Ishikawa (cell line): Measurements from ENCODE around the gene PTRH1.

Experiments
- CEBPB ChIP-seq: IDR thresholded peaks from 2 replicates; pipeline ENCODE4 v1.6.1; 2012
- EP300 ChIP-seq: IDR thresholded peaks from 2 replicates; pipeline ENCODE4 v1.6.1; 2012; ENCODE audit warnings: borderline replicate concordance
- NFIC ChIP-seq: IDR thresholded peaks from 2 replicates; pipeline ENCODE4 v1.6.1; 2012
- TCF12 ChIP-seq: IDR thresholded peaks from 2 replicates; pipeline ENCODE4 v1.6.1; 2012; ENCODE audit warnings: low read depth
- TF ChIP-seq, protein P1 (sequence below): IDR thresholded peaks from 2 replicates; pipeline ENCODE4 v1.6.1; 2012; ENCODE audit warnings: low read depth, mild to moderate bottlenecking
- TF ChIP-seq, protein P2 (sequence below): IDR thresholded peaks from 2 replicates; pipeline ENCODE4 v1.6.1; 2012
- TF ChIP-seq, protein P3 (sequence below): IDR thresholded peaks from 2 replicates; pipeline ENCODE4 v1.6.1; 2012

DNA sequence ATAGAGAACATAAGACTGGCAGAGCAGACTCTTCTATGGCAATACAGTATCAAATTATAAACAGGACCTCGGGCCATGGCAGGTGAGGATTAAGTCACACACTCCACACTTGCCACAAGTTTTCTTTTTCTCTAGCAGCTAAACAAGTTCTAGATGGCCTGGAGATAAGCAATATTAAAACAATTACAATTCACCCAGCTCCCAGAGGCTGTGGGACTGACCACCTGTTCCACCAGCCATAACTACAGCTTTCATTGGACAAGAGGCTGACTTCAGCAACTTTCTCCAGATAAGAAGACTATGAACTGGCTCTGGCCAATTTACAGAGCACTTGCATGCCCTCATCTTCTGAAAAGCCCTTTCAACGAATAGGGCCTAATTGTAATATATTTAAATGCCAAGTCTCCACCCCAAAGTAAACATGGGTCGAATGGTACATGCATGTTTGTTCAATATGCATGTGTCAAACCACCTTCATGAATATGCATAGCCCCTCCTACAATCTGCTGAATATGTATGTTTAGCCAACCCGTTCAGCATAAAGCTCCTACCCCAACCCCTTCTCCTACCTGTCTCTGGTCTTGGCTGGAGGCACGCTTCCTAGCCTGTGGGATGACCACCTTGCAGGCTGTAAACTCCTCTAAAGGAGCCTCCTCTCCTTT lies 14.7 kb downstream of the PTRH1 start:
- TF ChIP-seq, protein P1, sequence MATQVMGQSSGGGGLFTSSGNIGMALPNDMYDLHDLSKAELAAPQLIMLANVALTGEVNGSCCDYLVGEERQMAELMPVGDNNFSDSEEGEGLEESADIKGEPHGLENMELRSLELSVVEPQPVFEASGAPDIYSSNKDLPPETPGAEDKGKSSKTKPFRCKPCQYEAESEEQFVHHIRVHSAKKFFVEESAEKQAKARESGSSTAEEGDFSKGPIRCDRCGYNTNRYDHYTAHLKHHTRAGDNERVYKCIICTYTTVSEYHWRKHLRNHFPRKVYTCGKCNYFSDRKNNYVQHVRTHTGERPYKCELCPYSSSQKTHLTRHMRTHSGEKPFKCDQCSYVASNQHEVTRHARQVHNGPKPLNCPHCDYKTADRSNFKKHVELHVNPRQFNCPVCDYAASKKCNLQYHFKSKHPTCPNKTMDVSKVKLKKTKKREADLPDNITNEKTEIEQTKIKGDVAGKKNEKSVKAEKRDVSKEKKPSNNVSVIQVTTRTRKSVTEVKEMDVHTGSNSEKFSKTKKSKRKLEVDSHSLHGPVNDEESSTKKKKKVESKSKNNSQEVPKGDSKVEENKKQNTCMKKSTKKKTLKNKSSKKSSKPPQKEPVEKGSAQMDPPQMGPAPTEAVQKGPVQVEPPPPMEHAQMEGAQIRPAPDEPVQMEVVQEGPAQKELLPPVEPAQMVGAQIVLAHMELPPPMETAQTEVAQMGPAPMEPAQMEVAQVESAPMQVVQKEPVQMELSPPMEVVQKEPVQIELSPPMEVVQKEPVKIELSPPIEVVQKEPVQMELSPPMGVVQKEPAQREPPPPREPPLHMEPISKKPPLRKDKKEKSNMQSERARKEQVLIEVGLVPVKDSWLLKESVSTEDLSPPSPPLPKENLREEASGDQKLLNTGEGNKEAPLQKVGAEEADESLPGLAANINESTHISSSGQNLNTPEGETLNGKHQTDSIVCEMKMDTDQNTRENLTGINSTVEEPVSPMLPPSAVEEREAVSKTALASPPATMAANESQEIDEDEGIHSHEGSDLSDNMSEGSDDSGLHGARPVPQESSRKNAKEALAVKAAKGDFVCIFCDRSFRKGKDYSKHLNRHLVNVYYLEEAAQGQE: no peak
- TF ChIP-seq EP300: no peak
- no peak for TF ChIP-seq NFIC
- TF ChIP-seq, protein P2, sequence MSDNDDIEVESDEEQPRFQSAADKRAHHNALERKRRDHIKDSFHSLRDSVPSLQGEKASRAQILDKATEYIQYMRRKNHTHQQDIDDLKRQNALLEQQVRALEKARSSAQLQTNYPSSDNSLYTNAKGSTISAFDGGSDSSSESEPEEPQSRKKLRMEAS: no peak
- no peak for TF ChIP-seq CEBPB
- TF ChIP-seq, protein P3, sequence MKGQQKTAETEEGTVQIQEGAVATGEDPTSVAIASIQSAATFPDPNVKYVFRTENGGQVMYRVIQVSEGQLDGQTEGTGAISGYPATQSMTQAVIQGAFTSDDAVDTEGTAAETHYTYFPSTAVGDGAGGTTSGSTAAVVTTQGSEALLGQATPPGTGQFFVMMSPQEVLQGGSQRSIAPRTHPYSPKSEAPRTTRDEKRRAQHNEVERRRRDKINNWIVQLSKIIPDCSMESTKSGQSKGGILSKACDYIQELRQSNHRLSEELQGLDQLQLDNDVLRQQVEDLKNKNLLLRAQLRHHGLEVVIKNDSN: no peak
- TF ChIP-seq TCF12: no peak
